ENCODE measurements around the gene KCNMA1.

The KCNMA1 gene

DNA sequence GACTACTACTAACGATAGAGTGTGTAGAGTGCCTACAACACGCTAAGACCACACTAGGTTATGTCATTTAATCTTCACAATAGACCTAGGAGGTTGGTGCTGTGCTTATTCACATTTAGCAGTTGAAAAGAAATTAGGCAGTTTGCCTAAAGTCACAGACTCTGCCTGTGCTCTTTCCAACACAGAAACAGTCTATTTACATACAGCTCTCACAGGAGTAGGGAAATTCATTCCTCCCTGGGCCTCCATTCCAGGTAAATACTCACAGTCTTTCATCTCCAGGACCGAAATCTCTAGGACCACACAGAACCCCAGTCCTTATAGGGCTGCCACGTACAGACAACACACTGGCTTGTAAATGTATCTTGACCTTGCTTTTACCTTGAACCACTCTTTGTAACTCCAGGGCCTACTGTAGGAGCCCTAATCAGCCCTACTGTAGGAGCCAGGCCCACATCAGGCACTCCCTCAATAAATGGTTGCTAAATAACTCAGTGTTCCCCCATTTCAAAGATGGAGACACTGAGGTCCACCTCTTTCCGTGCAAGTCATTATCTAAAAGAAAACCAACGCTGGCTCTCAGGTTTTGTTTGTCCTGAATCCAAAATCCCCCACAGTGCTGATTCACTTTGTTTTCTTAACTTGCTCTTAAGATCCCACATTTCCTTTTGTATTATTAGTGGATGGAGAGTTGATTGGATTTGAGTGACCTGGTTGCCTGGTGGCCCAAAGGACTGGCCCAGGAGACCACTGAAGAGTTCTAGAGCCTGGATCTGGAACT lies 146.9 kb downstream of the KCNMA1 start:
- no peak for DNase-seq (ENCODE audit: low read depth in 3 of 3)

DNA sequence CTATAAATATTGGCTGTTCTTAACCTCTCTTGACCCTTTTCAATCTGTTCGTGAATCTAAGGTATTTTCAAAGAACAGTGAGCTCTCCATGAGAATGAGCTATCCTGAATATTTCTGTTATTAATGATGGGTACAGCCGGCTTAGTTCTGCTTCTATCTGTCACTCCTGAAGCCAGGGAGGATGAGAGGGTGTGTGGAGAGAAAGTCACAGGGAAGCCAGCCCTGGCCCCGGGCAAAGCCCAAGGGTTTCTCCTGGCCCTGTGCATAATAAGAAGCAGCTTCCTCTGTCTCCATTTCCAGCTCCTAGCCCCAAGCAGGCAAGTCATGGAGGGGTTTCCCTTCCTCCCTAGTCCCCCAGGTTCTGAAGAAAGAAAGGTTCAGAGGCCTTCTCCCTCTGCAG lies 151.1 kb downstream of the KCNMA1 start:
- no peak for DNase-seq (ENCODE audit: low read depth in 3 of 3)

DNA sequence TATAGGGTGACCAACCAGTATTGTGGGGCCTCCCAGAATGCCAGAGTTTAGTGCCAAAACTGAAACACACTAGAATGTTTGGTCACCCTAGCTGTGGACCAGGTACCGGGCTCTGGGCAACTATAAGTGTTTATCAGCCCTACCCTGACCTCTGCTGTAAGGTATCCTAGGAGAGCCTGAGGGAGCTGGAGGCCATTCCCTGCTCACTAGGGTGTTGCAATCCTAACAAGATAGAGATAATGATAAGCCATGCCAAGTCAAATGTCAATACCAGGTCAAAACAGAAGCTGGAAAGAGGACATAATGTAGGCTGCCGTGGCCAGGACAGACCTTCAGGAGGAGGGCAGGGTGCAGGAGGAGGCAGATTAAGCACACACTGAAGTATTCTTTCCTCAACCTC lies 151.8 kb downstream of the KCNMA1 start:
- DNase-seq (ENCODE audit: low read depth in 3 of 3) = no peak

DNA sequence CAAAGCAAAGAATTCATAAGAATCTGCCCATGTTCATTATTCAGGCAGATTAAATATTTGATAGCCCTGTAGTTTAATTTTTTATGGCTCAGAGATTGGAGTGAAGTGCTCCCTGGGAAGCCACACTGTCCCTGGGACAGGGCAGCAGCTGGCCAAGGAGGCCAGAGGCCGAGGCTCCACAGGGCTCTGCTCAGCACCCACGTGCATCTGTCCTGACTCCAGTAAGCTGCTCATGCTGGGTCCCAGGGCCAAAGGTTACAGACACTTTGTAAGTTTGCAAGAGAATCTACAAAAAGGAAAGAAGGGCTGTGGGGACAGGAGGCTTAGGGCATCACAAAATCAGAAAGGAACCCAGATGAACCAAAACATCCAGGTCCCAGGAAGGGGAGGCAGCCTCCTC lies 155.5 kb downstream of the KCNMA1 start:
- no peak for DNase-seq (ENCODE audit: low read depth in 3 of 3)

DNA sequence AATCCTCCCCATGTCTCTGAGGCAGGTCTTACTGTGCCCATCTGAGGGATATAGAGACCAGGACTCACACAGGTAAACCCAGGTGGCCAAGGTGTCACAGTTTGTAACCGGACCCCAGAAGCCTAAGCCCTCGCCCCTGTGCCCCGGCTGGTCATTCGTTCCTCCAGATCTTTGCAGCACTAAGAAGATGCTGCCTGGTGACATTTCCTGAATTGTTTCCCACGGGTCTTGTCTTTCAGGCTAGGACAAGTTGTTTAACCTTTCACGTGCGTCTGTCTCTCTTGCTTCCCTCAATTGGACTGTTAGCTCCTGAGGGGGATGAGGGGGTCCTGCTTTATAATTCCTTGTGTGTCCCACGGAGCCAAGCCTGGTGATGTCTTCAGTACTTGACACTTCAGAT lies 158.0 kb downstream of the KCNMA1 start:
- no peak for DNase-seq (ENCODE audit: low read depth in 3 of 3)

DNA sequence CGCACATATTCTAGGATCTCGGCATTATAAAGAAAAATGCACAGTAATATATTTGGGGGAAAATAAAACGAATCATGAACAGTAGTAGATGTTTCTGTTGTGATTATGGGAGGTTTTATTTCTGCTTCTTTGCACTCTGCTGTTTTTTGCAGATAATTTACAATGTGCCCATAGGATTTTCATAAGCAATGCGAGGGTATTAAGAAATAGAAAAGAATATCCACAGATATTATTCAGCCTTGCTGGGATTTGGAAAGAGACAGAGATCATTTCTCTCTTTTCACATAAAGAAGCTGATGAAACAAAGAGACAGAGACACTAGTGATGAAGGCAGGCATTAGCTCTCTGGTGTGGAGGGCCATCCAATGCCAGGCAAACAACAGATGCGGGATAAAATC lies 158.6 kb downstream of the KCNMA1 start:
- DNase-seq (ENCODE audit: low read depth in 3 of 3) = no peak

DNA sequence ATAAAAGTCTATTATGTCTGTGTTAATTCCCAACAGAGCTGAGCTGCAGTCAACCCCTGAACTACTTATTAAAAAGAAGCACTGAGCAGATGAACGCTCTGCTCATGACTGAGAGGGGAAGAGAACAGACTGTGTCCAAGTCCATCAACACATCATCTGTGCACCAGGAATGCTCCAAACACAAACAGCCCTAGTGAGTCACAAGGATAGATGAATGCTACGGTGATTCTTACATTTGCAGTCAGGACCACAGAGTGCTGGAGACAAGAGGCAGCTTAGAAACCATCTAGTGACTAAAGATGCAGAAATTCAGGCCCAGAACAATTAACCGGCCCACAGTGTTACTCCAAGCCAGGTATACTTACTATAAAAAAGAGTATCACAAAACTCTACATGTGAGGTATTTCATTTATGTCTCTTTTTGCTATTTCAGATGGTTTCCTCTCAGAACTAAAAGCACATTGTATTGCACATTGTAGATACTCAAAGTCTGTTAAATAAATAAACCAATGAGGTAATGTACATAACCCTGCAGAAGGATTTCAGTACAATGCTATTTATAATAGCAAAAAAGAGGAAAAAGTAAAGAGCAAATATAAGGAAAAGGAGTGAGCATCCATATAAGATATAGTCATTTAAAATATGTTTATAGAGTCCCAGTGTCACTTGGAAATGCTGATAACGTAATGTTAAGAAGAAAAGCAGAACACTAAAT lies 159.2 kb downstream of the KCNMA1 start:
- no peak for DNase-seq (ENCODE audit: low read depth in 3 of 3)

DNA sequence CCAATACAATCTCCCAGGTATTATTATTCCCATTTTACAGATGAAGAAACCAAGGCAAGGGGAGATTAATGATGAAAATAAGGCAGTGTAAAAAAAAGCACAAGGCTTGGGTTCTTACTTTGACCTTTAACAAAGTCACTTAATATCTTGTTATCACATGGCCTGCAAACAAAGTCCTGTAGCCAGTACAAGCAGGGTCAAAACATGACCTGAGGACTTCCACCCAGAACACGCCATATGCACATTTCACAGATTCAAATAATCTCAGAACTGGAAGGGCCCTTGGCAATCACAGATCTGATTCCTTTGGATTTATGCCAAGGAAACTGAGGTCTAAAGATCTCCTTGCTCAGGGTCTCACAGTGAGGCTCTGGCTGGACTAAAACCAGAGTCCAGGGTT lies 162.1 kb downstream of the KCNMA1 start:
- no peak for DNase-seq (ENCODE audit: low read depth in 3 of 3)

DNA sequence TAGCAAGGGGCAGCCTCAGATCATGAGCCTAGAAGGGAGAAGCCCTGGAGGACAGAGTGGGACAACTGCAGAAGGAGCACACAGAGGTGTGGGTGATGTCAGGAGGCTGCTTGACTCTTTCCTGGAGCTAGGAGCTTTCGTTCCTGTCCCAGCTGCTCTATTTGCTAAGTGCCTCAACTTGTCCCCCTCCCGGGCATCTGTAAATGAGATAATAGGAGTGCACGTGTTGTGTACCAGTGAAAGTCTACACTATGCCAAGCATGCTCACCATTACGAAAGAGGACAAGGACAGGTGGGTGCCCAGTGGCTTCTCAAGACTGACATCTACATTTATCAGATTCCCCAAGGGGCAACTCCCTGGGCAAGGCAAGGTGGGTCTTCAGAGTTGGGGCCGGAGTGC lies 162.7 kb downstream of the KCNMA1 start:
- DNase-seq (ENCODE audit: low read depth in 3 of 3) = no peak

DNA sequence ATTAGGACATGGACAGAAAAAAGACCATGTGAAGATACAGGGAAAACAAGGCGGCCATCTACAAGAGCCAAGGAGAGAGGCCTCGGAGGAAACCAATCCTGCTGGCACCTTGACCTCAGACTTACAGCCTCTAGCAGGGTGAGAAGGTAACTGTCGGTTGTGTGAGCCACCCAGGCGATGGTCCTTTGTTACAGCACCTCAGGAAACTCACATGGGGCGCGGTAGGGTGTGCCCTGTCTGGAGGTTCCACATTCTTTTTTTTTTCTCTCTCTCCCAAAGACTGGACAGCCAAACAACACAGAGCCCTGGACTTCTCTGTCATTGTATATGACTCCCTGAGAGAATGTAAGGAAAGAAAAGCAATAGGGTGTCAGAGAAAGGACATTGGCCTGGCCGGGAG lies 163.2 kb downstream of the KCNMA1 start:
- DNase-seq (ENCODE audit: low read depth in 3 of 3) = no peak

DNA sequence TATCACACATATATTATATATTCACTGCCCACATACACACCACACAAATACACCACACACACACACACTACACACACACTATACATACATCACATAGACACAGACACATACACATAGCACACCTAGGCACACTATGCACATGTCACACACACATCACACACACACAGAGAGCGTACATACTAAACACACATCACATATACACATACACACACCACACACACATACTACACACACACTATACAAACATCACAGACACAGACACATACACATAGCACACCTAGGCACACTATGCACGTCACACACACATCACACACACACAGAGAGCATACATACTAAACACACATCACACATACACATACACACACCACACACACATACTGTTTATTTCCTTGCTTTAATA lies 165.5 kb downstream of the KCNMA1 start:
- DNase-seq (ENCODE audit: low read depth in 3 of 3) = no peak

DNA sequence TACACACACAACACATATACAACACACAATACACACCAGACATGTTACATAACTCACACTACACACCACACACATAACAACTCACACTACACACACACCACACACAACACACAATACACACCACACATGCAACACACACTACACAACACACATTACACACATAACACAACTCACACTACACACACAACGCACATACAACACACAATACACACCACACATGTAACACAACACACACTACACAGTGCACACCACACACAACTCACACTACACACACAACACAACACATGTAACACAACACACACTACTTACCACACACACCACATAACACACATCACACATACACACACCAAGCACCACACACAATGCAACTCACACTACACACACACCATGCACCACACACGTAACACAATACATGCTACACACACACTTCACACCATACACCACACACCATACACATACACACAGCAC lies 166.5 kb downstream of the KCNMA1 start:
- no peak for DNase-seq (ENCODE audit: low read depth in 3 of 3)

DNA sequence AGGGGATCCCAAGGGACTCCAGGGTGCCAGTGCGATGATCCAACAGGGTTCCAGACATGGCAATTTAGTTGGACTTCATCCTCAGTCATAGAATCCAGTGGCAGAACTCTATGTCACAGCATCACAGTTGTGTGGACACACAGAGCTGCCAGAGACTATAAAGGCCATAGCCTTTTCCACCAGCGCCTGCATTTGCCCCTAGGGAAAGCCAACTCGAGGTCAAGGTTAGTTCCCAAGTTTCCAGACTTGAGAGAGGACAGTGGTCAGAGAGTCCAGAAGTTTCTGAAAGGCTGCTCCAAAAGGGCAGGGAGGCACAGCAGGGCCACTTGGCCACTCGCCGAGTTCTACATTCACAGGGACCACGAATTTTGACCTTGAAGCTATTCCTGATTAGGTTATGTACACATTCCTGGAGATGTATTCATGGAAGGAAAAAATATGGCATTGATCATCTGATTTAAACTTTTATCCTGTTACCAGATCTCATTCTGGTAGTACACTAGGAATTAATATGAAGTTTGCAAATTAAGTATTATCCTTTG lies 170.1 kb downstream of the KCNMA1 start:
- no peak for DNase-seq (ENCODE audit: low read depth in 3 of 3)

DNA sequence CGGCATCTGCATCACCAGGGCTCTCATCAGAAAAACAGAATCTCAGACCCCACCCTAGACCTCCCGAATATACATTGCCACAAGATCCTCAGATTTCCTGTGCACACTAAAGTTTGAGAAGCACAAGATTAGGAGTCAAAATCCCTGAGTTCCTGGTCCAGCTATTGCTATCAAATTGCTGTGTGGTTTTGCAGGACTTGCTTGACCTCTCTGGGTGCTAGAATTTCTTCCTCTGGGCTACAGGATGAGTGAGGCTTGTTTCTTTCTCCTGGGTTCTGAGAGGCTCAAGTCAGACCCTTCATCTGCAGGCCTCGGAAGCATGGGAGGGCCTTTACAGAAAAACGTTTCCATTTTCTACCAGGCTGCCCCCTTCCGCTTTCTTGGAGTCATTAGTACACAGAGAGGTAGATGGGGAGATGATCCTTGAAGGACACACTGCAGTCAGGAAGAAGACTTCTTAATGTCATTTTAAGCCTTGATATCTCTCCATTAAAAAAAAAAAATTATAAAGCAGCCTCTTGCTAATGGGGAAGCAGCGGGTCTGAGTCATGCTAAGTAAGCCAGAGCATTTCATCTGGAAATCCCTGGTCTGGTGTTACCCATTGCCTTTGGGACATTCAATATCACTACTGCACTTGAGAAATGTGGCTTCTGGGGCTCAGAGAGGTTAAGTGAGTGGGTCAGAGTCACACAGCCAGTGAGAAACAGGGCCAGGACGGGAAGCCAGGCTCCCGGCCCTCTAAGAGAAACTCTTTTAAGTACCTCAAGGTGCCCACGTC lies 173.5 kb downstream of the KCNMA1 start:
- no peak for DNase-seq (ENCODE audit: low read depth in 3 of 3)

DNA sequence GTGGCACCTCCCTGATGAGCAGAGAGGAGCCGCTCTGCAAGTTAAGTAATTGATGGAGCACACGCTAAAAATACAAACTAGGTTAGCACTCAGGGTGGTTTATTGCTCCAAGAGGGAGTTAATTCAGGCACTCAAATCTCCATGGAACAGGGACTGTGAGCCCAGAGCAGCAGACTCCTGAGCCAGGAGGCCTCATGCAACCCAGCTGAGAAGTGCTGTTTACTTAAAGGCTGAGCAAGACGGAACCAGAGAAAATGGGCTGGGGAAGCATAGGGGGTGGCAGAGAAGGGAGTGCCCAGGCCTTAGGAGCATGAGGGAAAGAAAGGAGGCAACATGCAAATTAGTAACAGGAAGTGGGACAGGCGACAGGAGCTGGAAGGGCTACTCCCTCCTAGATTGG lies 174.1 kb downstream of the KCNMA1 start:
- DNase-seq (ENCODE audit: low read depth in 3 of 3) = no peak

DNA sequence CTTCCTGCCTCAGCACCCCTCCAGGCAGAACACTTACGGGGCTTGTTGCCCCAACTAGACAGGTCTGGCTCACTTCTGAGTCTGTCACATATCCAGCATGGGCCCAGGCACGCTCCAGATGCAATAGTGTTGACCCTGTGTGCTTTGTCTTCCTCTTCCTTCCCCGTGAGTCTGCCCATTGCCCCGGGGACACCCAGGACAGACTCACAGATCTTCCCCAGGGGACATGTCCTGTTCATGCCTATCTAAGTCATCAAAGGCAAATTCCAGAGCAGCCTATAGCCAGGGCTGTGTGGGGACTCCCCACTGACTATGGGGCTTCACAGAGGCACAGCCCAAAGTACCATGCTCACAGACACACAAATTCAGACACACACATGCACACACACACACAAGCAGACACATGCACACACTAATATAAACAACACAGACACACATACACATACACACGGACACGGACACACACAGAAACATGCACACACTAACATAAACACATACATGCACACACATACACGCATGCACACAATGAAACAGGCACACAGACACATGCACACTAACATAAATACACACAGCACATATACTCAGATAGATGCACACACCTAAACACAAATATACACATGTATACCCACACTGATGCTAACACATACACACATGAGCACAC lies 175.8 kb downstream of the KCNMA1 start:
- DNase-seq (ENCODE audit: low read depth in 3 of 3) = no peak

DNA sequence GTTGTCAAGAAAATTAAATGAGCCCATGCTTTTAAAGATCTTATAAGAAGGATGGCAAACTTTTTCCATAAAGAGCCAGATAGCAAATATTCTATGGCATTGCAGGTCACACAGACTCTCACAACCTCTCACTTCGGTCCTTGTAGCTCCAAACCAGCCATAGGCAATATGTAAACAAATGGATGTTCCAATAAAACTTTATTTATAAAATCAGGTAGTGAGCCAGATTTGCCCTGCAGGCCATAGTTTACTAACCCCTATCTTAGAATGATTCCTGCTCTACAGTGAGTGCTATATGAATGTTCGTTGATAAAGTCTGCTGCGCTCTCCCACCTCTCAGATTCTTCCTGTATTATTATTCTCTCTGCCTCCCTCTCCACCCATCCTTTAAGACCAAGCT lies 177.7 kb downstream of the KCNMA1 start:
- no peak for DNase-seq (ENCODE audit: low read depth in 3 of 3)

DNA sequence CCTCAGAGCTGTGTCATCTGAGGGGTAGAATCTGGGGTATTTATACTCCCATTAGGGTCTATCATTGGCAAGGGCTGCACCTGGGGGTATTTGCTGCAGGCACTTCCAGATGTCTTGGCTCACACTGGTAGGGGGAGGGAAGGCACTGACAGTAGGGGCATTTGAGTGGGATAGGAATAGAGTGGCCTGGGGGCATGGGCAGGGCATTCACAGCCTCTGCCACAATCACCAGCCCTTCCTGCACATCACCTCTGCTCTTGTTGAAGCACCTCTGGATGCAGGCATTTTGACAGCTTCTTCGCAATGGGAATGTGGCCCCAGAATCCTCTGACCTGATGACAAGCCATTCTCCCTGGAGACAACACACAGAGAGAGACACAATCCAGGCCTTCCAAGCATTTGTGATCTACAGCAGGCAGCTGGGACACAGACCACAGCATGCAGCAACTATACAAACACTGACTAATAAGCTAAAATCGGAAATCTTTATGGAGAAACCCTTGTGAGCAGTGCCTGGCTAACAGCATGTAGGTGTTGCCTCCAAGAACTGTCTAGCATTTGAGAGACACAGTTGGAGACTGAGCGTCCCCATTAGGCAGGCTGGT lies 178.5 kb downstream of the KCNMA1 start:
- no peak for DNase-seq (ENCODE audit: low read depth in 3 of 3)

DNA sequence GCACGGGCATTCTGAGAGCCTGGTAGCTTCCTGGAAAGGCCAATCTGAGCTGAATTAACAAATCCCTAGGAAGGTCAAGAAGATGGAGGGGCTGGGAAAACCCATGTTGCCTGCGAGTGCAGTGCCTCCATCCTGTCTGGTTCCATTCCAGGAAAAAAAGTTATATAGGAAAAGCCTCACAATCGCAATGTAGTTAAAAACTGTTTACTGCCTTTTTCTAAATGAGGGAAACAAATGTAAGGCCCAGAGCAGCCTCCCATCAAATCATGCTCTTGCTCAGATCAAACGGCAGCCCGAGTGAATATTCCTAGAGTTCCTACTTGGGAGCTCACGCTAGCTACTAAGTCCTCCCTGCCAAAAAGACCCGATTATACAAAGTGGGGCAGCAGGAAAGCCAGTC lies 179.9 kb downstream of the KCNMA1 start:
- DNase-seq (ENCODE audit: low read depth in 3 of 3) = no peak

DNA sequence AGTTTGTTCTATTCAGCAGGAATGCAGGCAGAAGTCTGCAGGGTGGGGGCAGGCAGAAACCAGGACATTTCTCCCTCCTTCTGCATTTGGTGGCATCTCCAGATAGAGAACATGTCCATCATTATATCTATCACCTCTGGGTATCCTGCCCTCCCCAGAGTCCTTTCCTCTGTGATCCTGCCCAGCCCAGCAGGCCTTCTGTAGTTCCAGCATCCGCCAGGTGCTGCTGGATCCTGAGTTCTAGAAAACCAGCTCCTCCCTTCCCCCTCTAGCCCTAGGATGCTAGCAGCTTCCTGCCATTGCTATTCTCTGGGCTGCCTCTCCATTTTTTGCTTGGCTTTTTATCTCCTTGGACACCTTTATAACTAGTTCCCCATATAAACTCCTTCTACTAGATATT lies 180.3 kb downstream of the KCNMA1 start:
- DNase-seq (ENCODE audit: low read depth in 3 of 3) = no peak

DNA sequence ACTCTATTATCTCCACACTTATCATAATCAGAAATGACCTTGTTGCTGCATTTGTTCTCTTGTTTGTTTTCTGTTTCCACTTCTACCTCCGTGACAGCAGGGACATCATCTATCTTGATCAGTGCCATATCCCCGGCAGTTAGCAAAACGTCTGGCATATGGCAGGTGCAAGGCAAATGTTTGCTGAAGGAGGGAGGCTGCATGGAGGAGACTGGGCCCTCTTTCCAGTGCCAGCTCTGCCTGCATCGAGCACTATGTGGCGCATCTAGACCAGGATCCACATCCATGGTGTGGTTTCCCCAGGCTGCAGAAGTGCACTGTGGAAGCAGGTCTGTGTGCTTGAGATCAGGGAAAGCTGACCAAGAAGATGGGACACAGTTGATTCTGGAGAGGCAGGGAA lies 181.2 kb downstream of the KCNMA1 start:
- DNase-seq (ENCODE audit: low read depth in 3 of 3) = no peak

Measured in stimulated activated CD4-positive, alpha-beta T cell treated with anti-CD3 and anti-CD28 coated beads, TNF-alpha, amount 100 ng/mL, for 4 hours (primary cell).